Activated B cell treated with CpG ODN at 0.5 μM for 24 hours (primary cell): Measurements from ENCODE around the gene HOOK2. TPM values are rescaled to one million over a fixed set of nuclear protein-coding genes. Genes with fewer than 3 reads are reported as not detected.
"Not testable (repeated sequence)": the region's sequence is repeated elsewhere in the genome, so short reads cannot be mapped to it uniquely, and the experiment has no call there.

ENCODE experiments used
- ATAC-seq: fragments of 200-7000 bp; cut with Tn5 transposase; one replicate; pipeline ENCODE4 v1.10.0; 2021; ENCODE audit warnings: low read depth, mild to moderate bottlenecking, moderate library complexity
- CTCF ChIA-PET: fragments of 350-600 bp; sonication (Branson Sonifier 250); formaldehyde crosslinking; loops from one replicate; lab custom pipeline; 2021; ENCODE audit warnings: antibody characterized with exemption; lab: Charles Lee
- POLR2A ChIA-PET: fragments of 350-600 bp; sonication (Branson Sonifier 250); formaldehyde crosslinking; loops from one replicate; lab custom pipeline; 2021; ENCODE audit warnings: antibody characterized with exemption; lab: Charles Lee
- DNase-seq: peaks from one replicate; pipeline ENCODE4 v3.0.0; 2022
- H3K27ac Mint-ChIP-seq: one replicate; pipeline ENCODE4 v1.8.0; 2020; ENCODE audit warnings: mixed read lengths
- H3K27me3 Mint-ChIP-seq: one replicate; pipeline ENCODE4 v1.8.0; 2021; ENCODE audit warnings: mixed read lengths
- H3K36me3 Mint-ChIP-seq: one replicate; pipeline ENCODE4 v1.8.0; 2021; ENCODE audit warnings: low read depth, mixed read lengths
- H3K4me1 Mint-ChIP-seq: one replicate; pipeline ENCODE4 v1.8.0; 2021; ENCODE audit warnings: mixed read lengths
- H3K4me3 Mint-ChIP-seq: one replicate; pipeline ENCODE4 v1.8.0; 2020; ENCODE audit warnings: mild to moderate bottlenecking, mixed read lengths
- H3K9me3 Mint-ChIP-seq: one replicate; pipeline ENCODE4 v1.8.0; 2020; ENCODE audit warnings: mixed read lengths
- CTCF ChIP-seq: fragments of 200-600 bp; IDR thresholded peaks from one replicate; pipeline ENCODE4 v1.8.0; 2022; ENCODE audit warnings: antibody characterized with exemption, mild to moderate bottlenecking
- intact Hi-C: fragments of 100-400 bp; cut with micrococcal nuclease; formaldehyde crosslinking; loops from one replicate; pipeline ENCODE4 v1.15.1; 2024
- total RNA-seq: library from RNA; stranded (reverse); gene quantifications from 2 replicates; pipeline ENCODE4 v1.2.3, GENCODE V29; 2022

The HOOK2 gene
- total RNA-seq, 1 donor from 2014 or later: 21.2 TPM

DNA sequence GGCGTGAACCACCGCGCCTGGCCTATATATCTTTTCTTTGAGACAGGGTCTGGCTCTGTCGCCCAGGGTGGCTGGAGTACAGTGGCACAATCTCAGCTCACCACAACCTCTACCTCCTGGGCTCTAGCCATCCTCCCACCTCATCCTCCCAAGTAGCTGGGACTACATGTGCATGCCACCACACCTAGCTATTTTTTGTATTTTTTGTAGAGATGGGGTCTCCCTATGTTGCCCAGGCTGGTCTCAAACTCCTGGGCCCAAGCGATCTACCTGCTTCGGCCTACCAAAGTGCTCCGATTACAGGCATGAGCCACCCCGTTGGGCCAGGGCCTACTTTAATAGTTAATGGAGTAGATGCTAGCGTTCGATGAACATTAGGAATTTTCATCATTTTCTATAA lies 55.1 kb downstream of the HOOK2 start:
- intact Hi-C loops: loop anchor here (5.0 kb wide), 4 partner anchors 38 to 217 kb away; partner anchors contain the start of genes CALR, DHPS, MAN2B1 and WDR83
- no peak for ATAC-seq
- no peaks in the 10 kb centered on the region for H3K9me3 Mint-ChIP-seq
- peaks cover 43% of the 10 kb centered on the region for H3K36me3 Mint-ChIP-seq
- POLR2A ChIA-PET: interaction anchor here (7.0 kb wide), 1 partner anchor 15 kb away, joined by 121 read pairs; the partner anchor contains the start of genes GET3 and TRIR
- no peak for DNase-seq
- H3K27ac Mint-ChIP-seq: no peak overlapping the region
- peaks cover 44% of the 10 kb centered on the region for H3K4me1 Mint-ChIP-seq
- no peak for TF ChIP-seq CTCF
- no peaks in the 10 kb centered on the region for H3K27me3 Mint-ChIP-seq
- CTCF ChIA-PET: no interaction called here
- peak overlapping the region; percentile 72 for H3K4me3 Mint-ChIP-seq

GRCh38 chr19:12715929-12716328 lies 59.4 kb downstream of the HOOK2 start:
- Mint-ChIP-seq H3K27me3 (no peaks in the 10 kb centered on the region), H3K27ac (no peak overlapping the region), H3K4me1 (peaks cover 17% of the 10 kb centered on the region), H3K4me3 (no peak overlapping the region), H3K36me3 (peaks cover 59% of the 10 kb centered on the region), H3K9me3 (no peaks in the 10 kb centered on the region)
- DNase-seq (no peak), ATAC-seq (no peak)
- ChIA-PET POLR2A (no interaction called here), CTCF (interaction anchor here (0.7 to 3.3 kb wide), 4 partner anchors 21 to 44 kb away, joined by 4 to 14 read pairs (median 9); no protein-coding TSS in a partner anchor)
- no peak for TF ChIP-seq CTCF
- intact Hi-C loops: loop anchor here (2.0 kb wide), 1 partner anchor 131 kb away; no protein-coding TSS in a partner anchor

GRCh38 chr19:12715102-12715501 lies 60.2 kb downstream of the HOOK2 start:
- Mint-ChIP-seq H3K27me3 (no peaks in the 10 kb centered on the region), H3K36me3 (peaks cover 65% of the 10 kb centered on the region), H3K4me3 (no peak overlapping the region), H3K9me3 (no peaks in the 10 kb centered on the region), H3K4me1 (peaks cover 12% of the 10 kb centered on the region), H3K27ac (no peak overlapping the region)
- ATAC-seq (no peak), DNase-seq (no peak)
- ChIA-PET CTCF (interaction anchor here (3.3 kb wide), 1 partner anchor 42 kb away, joined by 14 read pairs; no protein-coding TSS in a partner anchor), POLR2A (interaction anchor here (0.6 kb wide), 1 partner anchor 22 kb away, joined by 3 read pairs; no protein-coding TSS in a partner anchor)
- intact Hi-C loops: no loop called here
- no peak for TF ChIP-seq CTCF

DNA sequence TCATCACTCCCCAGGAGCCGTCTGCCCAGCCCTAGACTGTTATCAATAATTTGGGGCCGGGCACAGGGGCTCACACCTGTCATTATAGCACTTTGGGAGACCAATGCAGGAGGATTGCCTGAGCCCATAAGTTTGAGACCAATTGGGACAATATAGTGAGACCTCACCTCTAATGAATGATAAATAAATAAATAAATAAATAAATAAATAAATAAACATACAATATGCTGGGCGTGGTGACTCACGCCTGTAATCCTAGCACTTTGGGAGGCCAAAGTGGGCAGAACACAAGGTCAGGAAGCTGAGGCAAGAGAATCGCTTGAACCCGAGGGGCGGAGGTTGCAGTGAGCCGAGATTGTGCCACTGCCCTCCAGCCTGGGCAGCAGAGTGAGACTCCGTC lies 62.0 kb downstream of the HOOK2 start:
- ATAC-seq, CTCF ChIA-PET, intact Hi-C loops, DNase-seq, H3K27me3 Mint-ChIP-seq, H3K4me3 Mint-ChIP-seq, H3K27ac Mint-ChIP-seq, H3K9me3 Mint-ChIP-seq, H3K4me1 Mint-ChIP-seq: not testable (repeated sequence)
- peaks cover 66% of the 10 kb centered on the region for H3K36me3 Mint-ChIP-seq
- POLR2A ChIA-PET: interaction anchor here (0.7 kb wide), 1 partner anchor 24 kb away, joined by 3 read pairs; the partner anchor contains the start of gene GET3

Other genes with a start within 250 kb of the HOOK2 start
- 23.0 and 26.6 TPM in 2 replicates for gene ZNF564, start 224.1 kb downstream of the HOOK2 start, total RNA-seq
- 15.6 TPM in 2 replicates for gene ZNF490, start 164.7 kb downstream of the HOOK2 start, total RNA-seq
- gene ZNF791, start 164.6 kb downstream of the HOOK2 start, total RNA-seq: 37.5 and 46.1 TPM in 2 replicates
- 251 and 291 TPM in 2 replicates for gene MAN2B1, start 108.8 kb downstream of the HOOK2 start, total RNA-seq
- 17.7 and 20.8 TPM in 2 replicates for gene WDR83, start 108.7 kb downstream of the HOOK2 start, total RNA-seq
- 141 and 160 TPM in 2 replicates for gene DHPS, start 93.7 kb downstream of the HOOK2 start, total RNA-seq
- not detected in 2 replicates for gene GNG14, start 87.6 kb downstream of the HOOK2 start, total RNA-seq
- 4.7 and 5.2 TPM in 2 replicates for gene FBXW9, start 78.9 kb downstream of the HOOK2 start, total RNA-seq
- 73.9 and 91.5 TPM in 2 replicates for gene TNPO2, start 51.6 kb downstream of the HOOK2 start, total RNA-seq
- gene TRIR, start 40.9 kb downstream of the HOOK2 start, total RNA-seq: 164 and 183 TPM in 2 replicates
- gene GET3, start 38.1 kb downstream of the HOOK2 start, total RNA-seq: 59.6 and 63.5 TPM in 2 replicates
- gene BEST2, start 23.8 kb downstream of the HOOK2 start, total RNA-seq: not detected in 2 replicates
- 127 and 132 TPM in 2 replicates for gene JUNB, start 15.9 kb upstream of the HOOK2 start, total RNA-seq
- gene PRDX2, start 26.2 kb upstream of the HOOK2 start, total RNA-seq: 53.1 and 55.6 TPM in 2 replicates
- gene THSD8, start 26.5 kb upstream of the HOOK2 start, total RNA-seq: 2.3 and 5.9 TPM in 2 replicates
- 13.4 and 22.1 TPM in 2 replicates for gene RNASEH2A, start 31.0 kb upstream of the HOOK2 start, total RNA-seq
- not detected in 2 replicates for gene RTBDN, start 59.0 kb upstream of the HOOK2 start, total RNA-seq
- 0.20 and 0.66 TPM in 2 replicates for gene MAST1, start 63.0 kb upstream of the HOOK2 start, total RNA-seq
- 26.5 and 27.2 TPM in 2 replicates for gene DNASE2, start 105.9 kb upstream of the HOOK2 start, total RNA-seq
- 0.12 TPM in 1 of 2 replicates, not detected in the other for gene KLF1, start 111.6 kb upstream of the HOOK2 start, total RNA-seq
- gene GCDH, start 115.6 kb upstream of the HOOK2 start, total RNA-seq: 62.3 and 73.9 TPM in 2 replicates
- gene SYCE2, start 143.7 kb upstream of the HOOK2 start, total RNA-seq: 0.49 TPM in 1 of 2 replicates, not detected in the other
- 76.1 and 76.8 TPM in 2 replicates for gene FARSA, start 158.2 kb upstream of the HOOK2 start, total RNA-seq
- gene CALR, start 163.1 kb upstream of the HOOK2 start, total RNA-seq: 721 and 802 TPM in 2 replicates
- 106 and 112 TPM in 2 replicates for gene RAD23A, start 170.3 kb upstream of the HOOK2 start, total RNA-seq
- 16.7 and 19.6 TPM in 2 replicates for gene GADD45GIP1, start 181.7 kb upstream of the HOOK2 start, total RNA-seq
- gene DAND5, start 194.0 kb upstream of the HOOK2 start, total RNA-seq: not detected in 2 replicates
- 2.6 and 2.7 TPM in 2 replicates for gene NFIX, start 219.9 kb upstream of the HOOK2 start, total RNA-seq